ENCODE measurements around the gene SIL1. TPM values are rescaled to one million over a fixed set of nuclear protein-coding genes. Genes with fewer than 3 reads are reported as not detected.
A peak's percentile ranks its signal among the peaks of the same experiment; 100 is the strongest.
"Not testable (repeated sequence)": the region's sequence is repeated elsewhere in the genome, so short reads cannot be mapped to it uniquely, and the experiment has no call there.

The SIL1 gene
- total RNA-seq, 1 experiment from 2014 or later: 114 TPM

- H3K27me3 Mint-ChIP-seq (ENCODE audit: insufficient read depth, unreplicated experiment): no peaks in the 10 kb centered on the region
- H3K27ac Mint-ChIP-seq (ENCODE audit: low read depth, unreplicated experiment): no peak overlapping the region
- BruUV-seq (replicated peaks): no TSS peak
- intact Hi-C loops (cut with micrococcal nuclease): no loop called here
- peaks cover 56% of the 10 kb centered on the region for H3K36me3 Mint-ChIP-seq (ENCODE audit: insufficient read depth, unreplicated experiment)
- no peak overlapping the region for H3K4me3 Mint-ChIP-seq (ENCODE audit: unreplicated experiment)
- ChIA-PET POLR2A (interaction anchor here (0.7 kb wide), 1 partner anchor 212 kb away, joined by 3 read pairs; no protein-coding TSS in a partner anchor), CTCF (interaction anchor here (0.6 kb wide), 1 partner anchor 1169 kb away, joined by 3 read pairs; no protein-coding TSS in a partner anchor)
- DNase-seq (ENCODE audit: unreplicated experiment): peak; percentile 25
- no peaks in the 10 kb centered on the region for H3K9me3 Mint-ChIP-seq (ENCODE audit: unreplicated experiment)
- peaks cover 17% of the 10 kb centered on the region for H3K4me1 Mint-ChIP-seq (ENCODE audit: insufficient read depth, unreplicated experiment)
- TF ChIP-seq CTCF (IDR thresholded peaks at IDR 0.05; ENCODE audit: unreplicated experiment): no peak
Observed at GRCh38 chr5:139193928-139194327, 4.2 kb downstream of the SIL1 start.

- H3K9me3 Mint-ChIP-seq (ENCODE audit: unreplicated experiment); intact Hi-C loops (cut with micrococcal nuclease); BruUV-seq (replicated peaks); H3K27me3 Mint-ChIP-seq (ENCODE audit: insufficient read depth, unreplicated experiment); H3K27ac Mint-ChIP-seq (ENCODE audit: low read depth, unreplicated experiment); DNase-seq (ENCODE audit: unreplicated experiment); H3K4me3 Mint-ChIP-seq (ENCODE audit: unreplicated experiment); CTCF ChIA-PET: not testable (repeated sequence)
- POLR2A ChIA-PET: interaction anchor here (0.7 to 0.8 kb wide), 2 partner anchors 44 to 59 kb away, joined by 3 read pairs; no protein-coding TSS in a partner anchor
- peaks cover 11% of the 10 kb centered on the region for H3K4me1 Mint-ChIP-seq (ENCODE audit: insufficient read depth, unreplicated experiment)
- H3K36me3 Mint-ChIP-seq (ENCODE audit: insufficient read depth, unreplicated experiment): peaks cover 62% of the 10 kb centered on the region
Observed at GRCh38 chr5:139192906-139193305, 5.3 kb downstream of the SIL1 start.

GRCh38 chr5:139191954-139192353, 6.2 kb downstream of the SIL1 start:
- H3K27ac Mint-ChIP-seq (ENCODE audit: low read depth, unreplicated experiment); H3K9me3 Mint-ChIP-seq (ENCODE audit: unreplicated experiment); H3K27me3 Mint-ChIP-seq (ENCODE audit: insufficient read depth, unreplicated experiment); intact Hi-C loops (cut with micrococcal nuclease); H3K4me3 Mint-ChIP-seq (ENCODE audit: unreplicated experiment); H3K4me1 Mint-ChIP-seq (ENCODE audit: insufficient read depth, unreplicated experiment); DNase-seq (ENCODE audit: unreplicated experiment); BruUV-seq (replicated peaks): not testable (repeated sequence)
- POLR2A ChIA-PET: interaction anchor here (0.7 kb wide), 1 partner anchor 67 kb away, joined by 3 read pairs; no protein-coding TSS in a partner anchor
- peaks cover 64% of the 10 kb centered on the region for H3K36me3 Mint-ChIP-seq (ENCODE audit: insufficient read depth, unreplicated experiment)
- CTCF ChIA-PET: interaction anchor here (0.6 to 0.7 kb wide), 2 partner anchors 28 to 303 kb away, joined by 3 read pairs; no protein-coding TSS in a partner anchor

GRCh38 chr5:139190125-139190524, 8.0 kb downstream of the SIL1 start:
- intact Hi-C loops (cut with micrococcal nuclease): no loop called here
- no peaks in the 10 kb centered on the region for H3K4me1 Mint-ChIP-seq (ENCODE audit: insufficient read depth, unreplicated experiment)
- TF ChIP-seq CTCF (IDR thresholded peaks at IDR 0.05; ENCODE audit: unreplicated experiment): no peak
- no peaks in the 10 kb centered on the region for H3K27me3 Mint-ChIP-seq (ENCODE audit: insufficient read depth, unreplicated experiment)
- DNase-seq (ENCODE audit: unreplicated experiment): no peak
- POLR2A ChIA-PET: interaction anchor here (2.5 kb wide), 1 partner anchor 11 kb away, joined by 6 read pairs; no protein-coding TSS in a partner anchor
- H3K36me3 Mint-ChIP-seq (ENCODE audit: insufficient read depth, unreplicated experiment): peaks cover 53% of the 10 kb centered on the region
- CTCF ChIA-PET: no interaction called here
- no peak overlapping the region for H3K27ac Mint-ChIP-seq (ENCODE audit: low read depth, unreplicated experiment)
- H3K4me3 Mint-ChIP-seq (ENCODE audit: unreplicated experiment): no peak overlapping the region
- no TSS peak for BruUV-seq (replicated peaks)
- H3K9me3 Mint-ChIP-seq (ENCODE audit: unreplicated experiment): no peaks in the 10 kb centered on the region

GRCh38 chr5:139188558-139189270, 9.5 kb downstream of the SIL1 start:
- no peak for TF ChIP-seq CTCF (IDR thresholded peaks at IDR 0.05; ENCODE audit: unreplicated experiment)
- ChIA-PET POLR2A (interaction anchor here (0.6 to 2.5 kb wide), 3 partner anchors 9 to 44 kb away, joined by 3 to 15 read pairs (median 6); partner anchors contain the start of gene SIL1), CTCF (interaction anchor here (1.2 kb wide), 1 partner anchor 9 kb away, joined by 5 read pairs; the partner anchor contains the start of gene SIL1)
- H3K27ac Mint-ChIP-seq (ENCODE audit: low read depth, unreplicated experiment): no peak overlapping the region
- intact Hi-C loops (cut with micrococcal nuclease): no loop called here
- no TSS peak for BruUV-seq (replicated peaks)
- DNase-seq (ENCODE audit: unreplicated experiment): no peak
- peaks cover 39% of the 10 kb centered on the region for H3K36me3 Mint-ChIP-seq (ENCODE audit: insufficient read depth, unreplicated experiment)
- H3K4me3 Mint-ChIP-seq (ENCODE audit: unreplicated experiment): no peak overlapping the region
- H3K9me3 Mint-ChIP-seq (ENCODE audit: unreplicated experiment): no peaks in the 10 kb centered on the region
- no peaks in the 10 kb centered on the region for H3K27me3 Mint-ChIP-seq (ENCODE audit: insufficient read depth, unreplicated experiment)
- peaks cover 3% of the 10 kb centered on the region for H3K4me1 Mint-ChIP-seq (ENCODE audit: insufficient read depth, unreplicated experiment)

Measured in MCF 10A (cell line).